Brain pericyte (primary cell): ENCODE results near the gene CHMP1B.

Source experiments
- DNase-seq: peaks from one replicate; pipeline ENCODE4 v3.0.0-alpha.2; 2012; ENCODE audit warnings: low read depth, low spot score

CHMP1B gene

DNA sequence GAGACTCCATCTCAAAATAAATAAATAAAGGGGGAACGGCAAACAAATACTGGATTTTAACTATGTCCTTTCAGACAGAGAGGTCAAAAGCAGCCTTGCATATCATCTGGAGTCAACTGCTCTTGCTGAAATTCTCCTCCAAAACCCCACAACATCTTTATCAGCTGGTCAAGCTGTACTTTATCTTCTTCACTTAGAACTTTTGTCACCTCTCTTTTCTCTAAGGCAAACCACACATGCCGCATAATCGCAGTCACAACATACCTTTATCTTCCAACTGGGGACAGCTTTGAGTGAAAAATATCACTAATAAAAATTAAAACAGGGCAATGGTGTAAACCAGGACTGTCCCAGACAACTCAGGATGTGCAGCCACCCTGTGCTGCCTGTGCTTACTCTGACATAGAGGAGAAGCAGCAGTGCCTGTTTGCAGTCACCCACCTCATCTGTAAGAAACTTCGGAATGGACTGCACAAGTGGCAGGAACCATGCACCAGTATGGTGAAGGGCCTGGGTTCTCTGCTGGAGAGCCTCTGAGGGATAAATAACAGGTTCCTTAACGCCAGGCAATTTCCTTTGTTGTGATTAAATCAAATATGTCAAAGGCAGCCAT lies 50.7 kb downstream of the CHMP1B start:
- no peak for DNase-seq

DNA sequence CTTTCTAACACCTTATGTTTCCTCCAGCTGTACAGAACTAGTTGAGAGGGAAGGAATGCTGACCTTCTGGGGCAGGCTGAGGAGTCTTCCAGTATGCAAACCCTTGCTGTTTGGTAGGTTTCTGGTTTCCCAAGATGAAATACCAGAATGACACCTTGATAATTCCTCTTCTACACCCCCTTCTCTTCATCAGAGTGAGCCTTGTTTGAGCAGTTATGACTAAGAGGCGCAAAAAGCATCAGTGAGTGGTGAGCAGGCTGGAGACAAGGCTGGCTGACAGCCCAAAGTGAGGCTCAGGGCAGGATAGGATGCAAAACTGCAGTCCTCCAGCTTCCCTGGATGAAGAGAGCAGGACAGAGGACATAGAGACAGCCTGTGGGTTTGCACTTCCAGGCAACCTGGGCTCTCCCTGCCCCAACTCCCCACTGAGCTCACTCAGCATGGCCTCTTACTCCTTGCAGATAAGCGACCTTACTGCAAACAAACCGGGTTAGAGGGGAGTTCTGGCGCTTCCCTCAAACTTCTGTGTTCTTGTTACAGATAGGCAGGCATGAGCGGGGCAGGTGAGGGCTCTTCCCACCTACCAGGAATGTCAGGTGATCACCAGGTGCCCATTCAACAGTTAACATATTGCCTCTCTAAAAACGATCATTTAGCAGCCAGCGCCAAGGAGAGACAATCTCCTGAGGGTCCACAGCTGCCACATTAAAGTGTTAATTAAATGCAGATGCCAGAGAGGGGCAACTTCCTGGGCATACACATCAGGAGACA lies 51.5 kb downstream of the CHMP1B start:
- no peak for DNase-seq
